Measurements from ENCODE around the gene HINT1.
A peak's percentile ranks its signal among the peaks of the same experiment; 100 is the strongest.
"Not testable (repeated sequence)": the region's sequence is repeated elsewhere in the genome, so short reads cannot be mapped to it uniquely, and the experiment has no call there.

HINT1 gene

GRCh38 chr5:131170540-131171275 is 5.7 kb upstream of the HINT1 start, which contains the start of gene LYRM7:
Gene LYRM7, plus strand, starts transcription at chr5:131170944. Its CDS starts 77 bp downstream, at chr5:131171021.
- peak; percentile 100 for DNase-seq (ENCODE audit: low spot score)

- DNase-seq (ENCODE audit: low spot score): no peak
Observed at GRCh38 chr5:131169810-131170539, 4.9 kb upstream of the HINT1 start.

GRCh38 chr5:131167615-131168014 is 2.6 kb upstream of the HINT1 start:
- DNase-seq (ENCODE audit: low spot score): no peak

GRCh38 chr5:131164191-131165118 is 601 bp downstream of the HINT1 start:
- peak; percentile 78 for DNase-seq (ENCODE audit: low spot score)

GRCh38 chr5:131163276-131164119 is 1.6 kb downstream of the HINT1 start:
- peak; percentile 55 for DNase-seq (ENCODE audit: low spot score)

GRCh38 chr5:131160134-131160533 is 4.9 kb downstream of the HINT1 start:
- no peak for DNase-seq (ENCODE audit: low spot score)

GRCh38 chr5:131156957-131157356 is 8.1 kb downstream of the HINT1 start:
- no peak for DNase-seq (ENCODE audit: low spot score)

GRCh38 chr5:131156385-131156784 is 8.7 kb downstream of the HINT1 start:
- no peak for DNase-seq (ENCODE audit: low spot score)

- DNase-seq (ENCODE audit: low spot score): no peak
Observed at GRCh38 chr5:131151216-131151615, 13.8 kb downstream of the HINT1 start.

- no peak for DNase-seq (ENCODE audit: low spot score)
Observed at GRCh38 chr5:131150408-131150807, 14.6 kb downstream of the HINT1 start.

- DNase-seq (ENCODE audit: low spot score): no peak
Observed at GRCh38 chr5:131148835-131149234, 16.2 kb downstream of the HINT1 start.

- DNase-seq (ENCODE audit: low spot score): no peak
Observed at GRCh38 chr5:131147258-131147657, 17.8 kb downstream of the HINT1 start.

- no peak for DNase-seq (ENCODE audit: low spot score)
Observed at GRCh38 chr5:131142970-131143617, 22.0 kb downstream of the HINT1 start.

- no peak for DNase-seq (ENCODE audit: low spot score)
Observed at GRCh38 chr5:131139321-131139720, 25.7 kb downstream of the HINT1 start.

- not testable (repeated sequence) for DNase-seq (ENCODE audit: low spot score)
Observed at GRCh38 chr5:131138406-131138805, 26.6 kb downstream of the HINT1 start.

- DNase-seq (ENCODE audit: low spot score): not testable (repeated sequence)
Observed at GRCh38 chr5:131133091-131133490, 32.0 kb downstream of the HINT1 start.

- no peak for DNase-seq (ENCODE audit: low spot score)
Observed at GRCh38 chr5:131129306-131129705, 35.8 kb downstream of the HINT1 start.

- not testable (repeated sequence) for DNase-seq (ENCODE audit: low spot score)
Observed at GRCh38 chr5:131127244-131127643, 37.8 kb downstream of the HINT1 start.

GRCh38 chr5:131114754-131115153 is 50.3 kb downstream of the HINT1 start:
- DNase-seq (ENCODE audit: low spot score): no peak

GRCh38 chr5:131112424-131112823 is 52.6 kb downstream of the HINT1 start:
- DNase-seq (ENCODE audit: low spot score): no peak

GRCh38 chr5:131110256-131110594 is 54.8 kb downstream of the HINT1 start:
- DNase-seq (ENCODE audit: low spot score): no peak
